DND-41 (cell line): ENCODE results near the gene NANOS3.

Source experiments
- ATAC-seq: fragments of 200-7000 bp; cut with Tn5 transposase; 3 replicates; pipeline ENCODE4 v1.9.1; 2021; ENCODE audit warnings: low read depth; ENCODE audit not compliant: insufficient read depth
- DNase-seq: peaks from one replicate; pipeline ENCODE4 v3.0.0-alpha.2; 2020
- H2AFZ ChIP-seq: 2 replicates; pipeline ENCODE4 v1.6.0; 2012; ENCODE audit warnings: low read depth, low read length
- H3K27ac ChIP-seq: 2 replicates; pipeline ENCODE4 v1.5.1; 2012; ENCODE audit warnings: low read length, inconsistent platforms
- H3K27me3 ChIP-seq: fragments of 200-600 bp; sonication (generic); 2 replicates; pipeline ENCODE4 v1.6.0; 2012; ENCODE audit warnings: low read length, mild to moderate bottlenecking, inconsistent platforms; ENCODE audit not compliant: insufficient read depth, poor library complexity
- H3K36me3 ChIP-seq: 2 replicates; pipeline ENCODE4 v1.5.1; 2012; ENCODE audit warnings: low read length, inconsistent platforms; ENCODE audit not compliant: insufficient read depth
- H3K4me1 ChIP-seq: 2 replicates; pipeline ENCODE4 v1.5.1; 2012; ENCODE audit warnings: mild to moderate bottlenecking, low read length; ENCODE audit not compliant: insufficient read depth
- H3K4me2 ChIP-seq: 2 replicates; pipeline ENCODE4 v1.6.0; 2012; ENCODE audit warnings: mild to moderate bottlenecking, moderate library complexity, low read length, inconsistent platforms; ENCODE audit not compliant: insufficient read depth
- H3K4me3 ChIP-seq, 2 experiments: fragments of 200-600 bp in 1 of 2; shearing (Covaris generic) in 1 of 2; 2 replicates each; pipeline ENCODE4 v1.5.1; 2012 to 2016; ENCODE audit warnings: inconsistent platforms in 2 of 2, low read length in 2 of 2, mild to moderate bottlenecking in 2 of 2, low read depth in 1 of 2, moderate library complexity in 1 of 2
- H3K79me2 ChIP-seq: 2 replicates; pipeline ENCODE4 v1.6.0; 2012; ENCODE audit warnings: low read length, inconsistent platforms; ENCODE audit not compliant: insufficient read depth
- H3K9ac ChIP-seq: 2 replicates; pipeline ENCODE4 v1.6.0; 2012; ENCODE audit warnings: low read depth, mild to moderate bottlenecking, inconsistent platforms, low read length, moderate library complexity
- H3K9me3 ChIP-seq: 2 replicates; pipeline ENCODE4 v1.5.1; 2012; ENCODE audit warnings: low read length, moderate library complexity, mild to moderate bottlenecking, inconsistent platforms; ENCODE audit not compliant: insufficient read depth, severe bottlenecking
- H4K20me1 ChIP-seq: 2 replicates; pipeline ENCODE4 v1.6.0; 2012; ENCODE audit warnings: low read length; ENCODE audit not compliant: insufficient read depth
- EZH2 ChIP-seq: IDR thresholded peaks from 3 replicates; pipeline ENCODE4 v1.6.1; 2012; ENCODE audit warnings: borderline replicate concordance, low read depth, mild to moderate bottlenecking, moderate library complexity, low read length, inconsistent platforms; ENCODE audit not compliant: severe bottlenecking
- TF ChIP-seq, protein P1 (sequence below): IDR thresholded peaks from 2 replicates; pipeline ENCODE4 v1.5.1; 2012; ENCODE audit warnings: borderline replicate concordance, low read length, moderate library complexity, mild to moderate bottlenecking; ENCODE audit not compliant: poor library complexity, severe bottlenecking; ENCODE audit errors: extremely low read depth

NANOS3 gene

DNA sequence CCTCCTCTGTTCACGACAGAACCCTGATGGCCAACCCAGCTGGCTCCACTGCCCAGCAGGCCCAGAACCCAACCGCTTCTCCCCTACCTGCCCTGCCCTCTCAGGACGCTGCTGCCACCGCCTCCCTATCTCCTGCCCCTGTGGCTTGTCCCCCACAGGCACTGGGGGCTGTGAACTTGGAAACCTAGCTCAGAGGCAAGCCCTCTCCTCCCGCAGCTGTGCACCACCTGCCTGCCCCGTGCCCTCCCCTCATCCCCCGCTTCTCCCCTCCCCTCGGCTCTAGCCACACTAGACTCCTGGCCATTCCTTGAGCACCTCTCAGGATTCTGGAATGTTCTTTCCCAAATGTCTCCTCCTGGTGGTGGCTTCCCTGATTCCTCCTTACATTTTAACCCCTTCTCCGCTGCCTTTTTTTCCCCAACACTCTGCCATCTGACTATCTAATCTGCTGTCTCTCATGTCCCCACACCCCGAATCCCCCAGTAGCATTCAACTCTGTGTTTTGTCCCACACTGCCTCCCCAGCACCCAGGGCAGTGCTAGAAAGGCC is 6.7 kb downstream of the NANOS3 start:
- Histone ChIP-seq H3K9ac (peak overlapping the region; percentile 53), H4K20me1 (no peaks in the 10 kb centered on the region), H3K9me3 (no peaks in the 10 kb centered on the region), H3K4me1 (peaks cover 55% of the 10 kb centered on the region), H3K27ac (peak overlapping the region; percentile 99), H3K4me3 (peak overlapping the region in 1 of 2 experiments; percentile 46; a peak in 1 of 4 replicates), H3K79me2 (no peaks in the 10 kb centered on the region), H2AFZ (no peak overlapping the region), H3K36me3 (peaks cover 8% of the 10 kb centered on the region; the same call in 1 of the 2 replicates), H3K27me3 (no peaks in the 10 kb centered on the region), H3K4me2 (peak overlapping the region; percentile 76)
- TF ChIP-seq EZH2, result no peak
- TF ChIP-seq, protein P1, sequence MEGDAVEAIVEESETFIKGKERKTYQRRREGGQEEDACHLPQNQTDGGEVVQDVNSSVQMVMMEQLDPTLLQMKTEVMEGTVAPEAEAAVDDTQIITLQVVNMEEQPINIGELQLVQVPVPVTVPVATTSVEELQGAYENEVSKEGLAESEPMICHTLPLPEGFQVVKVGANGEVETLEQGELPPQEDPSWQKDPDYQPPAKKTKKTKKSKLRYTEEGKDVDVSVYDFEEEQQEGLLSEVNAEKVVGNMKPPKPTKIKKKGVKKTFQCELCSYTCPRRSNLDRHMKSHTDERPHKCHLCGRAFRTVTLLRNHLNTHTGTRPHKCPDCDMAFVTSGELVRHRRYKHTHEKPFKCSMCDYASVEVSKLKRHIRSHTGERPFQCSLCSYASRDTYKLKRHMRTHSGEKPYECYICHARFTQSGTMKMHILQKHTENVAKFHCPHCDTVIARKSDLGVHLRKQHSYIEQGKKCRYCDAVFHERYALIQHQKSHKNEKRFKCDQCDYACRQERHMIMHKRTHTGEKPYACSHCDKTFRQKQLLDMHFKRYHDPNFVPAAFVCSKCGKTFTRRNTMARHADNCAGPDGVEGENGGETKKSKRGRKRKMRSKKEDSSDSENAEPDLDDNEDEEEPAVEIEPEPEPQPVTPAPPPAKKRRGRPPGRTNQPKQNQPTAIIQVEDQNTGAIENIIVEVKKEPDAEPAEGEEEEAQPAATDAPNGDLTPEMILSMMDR, result peak; percentile 20
- ATAC-seq, result no peak
- DNase-seq, result peak; percentile 66

DNA sequence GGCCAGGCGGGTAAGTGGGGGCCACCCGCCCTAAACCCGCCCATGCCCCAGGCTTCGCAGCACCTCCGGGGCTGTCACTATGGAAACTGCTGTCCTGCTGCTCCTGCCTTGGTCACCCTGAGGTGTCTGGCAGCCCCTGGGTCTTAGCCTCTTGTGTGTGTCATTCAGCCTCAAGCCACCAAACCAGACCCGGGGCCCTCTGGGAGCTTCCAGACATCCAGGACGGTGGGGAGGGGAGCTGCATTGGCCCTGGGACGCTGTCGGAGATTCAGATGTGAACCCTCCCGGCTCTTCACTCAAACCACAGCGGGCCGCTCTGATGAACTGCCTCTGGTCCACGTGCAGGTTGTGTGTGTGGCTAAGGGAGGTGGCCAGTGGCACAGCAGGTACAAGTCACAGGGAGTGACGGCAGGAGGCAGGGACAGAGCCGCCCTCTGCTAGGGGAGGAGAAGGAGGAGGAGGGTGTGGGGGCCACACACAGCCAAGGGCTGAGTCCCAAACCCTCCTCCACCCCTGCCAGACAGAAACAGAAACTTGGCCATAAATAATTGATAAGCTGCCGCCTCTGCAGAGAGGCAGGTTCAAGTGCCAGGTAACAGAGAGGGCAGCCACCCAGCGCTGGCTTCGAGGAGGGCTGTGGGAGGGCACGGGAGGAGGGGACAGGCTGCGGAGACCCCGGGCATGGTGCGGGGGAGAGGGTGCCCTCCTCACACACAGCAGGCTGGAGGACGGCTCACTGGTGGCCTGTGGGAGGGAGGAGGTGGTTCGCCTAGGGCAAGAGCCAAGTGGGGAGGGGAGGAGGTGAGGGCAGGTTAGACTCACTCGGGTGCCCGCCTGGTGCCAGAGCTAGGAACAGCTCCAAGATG is 8.0 kb downstream of the NANOS3 start:
- H3K4me1 ChIP-seq, result peaks cover 47% of the 10 kb centered on the region

DNA sequence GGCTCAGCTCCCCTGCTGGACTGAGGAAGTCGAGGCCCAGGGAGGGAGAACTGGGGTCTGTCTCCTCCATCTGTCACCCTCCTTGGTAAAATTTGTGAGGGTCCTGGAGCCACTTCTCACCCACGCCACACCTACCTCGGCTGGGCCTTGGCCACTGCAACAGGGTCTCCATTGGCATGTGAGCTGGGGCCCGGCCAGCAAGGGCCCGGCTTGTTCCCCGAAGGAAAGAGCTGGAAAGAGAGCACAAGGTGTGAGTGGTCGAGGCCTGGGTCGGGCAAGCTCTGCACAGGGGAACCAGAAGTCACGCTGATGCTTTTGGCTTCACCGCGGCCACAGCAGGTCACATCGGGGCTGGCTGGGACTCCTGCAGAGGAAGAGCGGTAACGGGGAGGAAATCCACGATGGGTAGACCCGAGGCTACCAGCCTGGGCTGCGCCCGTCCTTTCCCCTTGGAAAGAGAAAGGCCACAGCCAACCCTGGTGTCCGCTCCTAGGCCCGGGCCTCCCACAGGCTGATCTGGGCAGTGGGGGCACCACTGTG is 9.0 kb downstream of the NANOS3 start:
- no peaks in the 10 kb centered on the region for H3K79me2 ChIP-seq
- H3K4me2 ChIP-seq, result no peak overlapping the region
- DNase-seq (no peak), ATAC-seq (no peak)
- no peak overlapping the region for H3K9ac ChIP-seq
- no peaks in the 10 kb centered on the region for H3K9me3 ChIP-seq
- H4K20me1 ChIP-seq, result no peaks in the 10 kb centered on the region
- peaks cover 28% of the 10 kb centered on the region for H3K36me3 ChIP-seq
- peaks cover 39% of the 10 kb centered on the region for H3K4me1 ChIP-seq
- H3K27ac ChIP-seq, result peak overlapping the region; percentile 61; the same call in 1 of the 2 replicates
- TF ChIP-seq, protein P1, result no peak
- no peak for TF ChIP-seq EZH2
- H2AFZ ChIP-seq, result no peak overlapping the region
- H3K4me3 ChIP-seq, result no peak overlapping the region
- no peaks in the 10 kb centered on the region for H3K27me3 ChIP-seq

More for the DNA sequence above, 8.0 kb downstream of the NANOS3 start:
- H2AFZ ChIP-seq, result no peak overlapping the region
- H3K9me3 ChIP-seq, result no peaks in the 10 kb centered on the region
- H3K27me3 ChIP-seq, result no peaks in the 10 kb centered on the region
- no peak overlapping the region for H3K9ac ChIP-seq
- H3K4me2 ChIP-seq, result no peak overlapping the region
- TF ChIP-seq, protein P1, result no peak
- no peak for TF ChIP-seq EZH2
- H4K20me1 ChIP-seq, result no peaks in the 10 kb centered on the region
- DNase-seq, result no peak
- ATAC-seq, result no peak
- no peak overlapping the region for H3K4me3 ChIP-seq
- H3K27ac ChIP-seq, result peak overlapping the region; percentile 61
- H3K36me3 ChIP-seq, result peaks cover 22% of the 10 kb centered on the region
- no peaks in the 10 kb centered on the region for H3K79me2 ChIP-seq
